H1 (cell line): ENCODE data around the gene MYLK. TPM values are rescaled to one million over a fixed set of nuclear protein-coding genes. Genes with fewer than 3 reads are reported as not detected.

Experiments used
- ATF3 ChIP-seq: IDR thresholded peaks from 2 replicates; pipeline ENCODE4 v1.6.1; 2011; ENCODE audit warnings: low read depth, mild to moderate bottlenecking, low read length; ENCODE audit not compliant: insufficient read depth
- EGR1 ChIP-seq: IDR thresholded peaks from 2 replicates; pipeline ENCODE4 v1.6.1; 2011; ENCODE audit warnings: low read depth, low read length, borderline replicate concordance
- HDAC6 ChIP-seq: IDR thresholded peaks from one replicate; pipeline ENCODE4 v1.7.1; 2012; ENCODE audit warnings: low read depth, mild to moderate bottlenecking, inconsistent platforms, low read length, moderate library complexity
- JUN ChIP-seq: IDR thresholded peaks from 2 replicates; pipeline ENCODE4 v1.6.1; 2011; ENCODE audit warnings: low read depth, mild to moderate bottlenecking, improper control_type of control experiment, low read length
- POU5F1 ChIP-seq: IDR thresholded peaks from 2 replicates; pipeline ENCODE4 v1.6.1; 2011; ENCODE audit warnings: low read depth, mild to moderate bottlenecking, low read length, moderate library complexity
- SIN3A ChIP-seq, 2 experiments: IDR thresholded peaks in 1 of 2; conservative IDR thresholded peaks in 1 of 2; 2 replicates each; pipeline ENCODE4 v1.6.1; 2011 to 2012; ENCODE audit warnings: low read length in 2 of 2, improper control_type of control experiment in 1 of 2, low read depth in 1 of 2, mild to moderate bottlenecking in 1 of 2
- polyA plus RNA-seq, 7 experiments: library from polyadenylated mRNA; depleted of rRNA in 3 of 7; stranded (reverse) in 5 of 7; unstranded in 2 of 7; fragments of >200 nt in 5 of 7; fragments of 200-250 nt in 2 of 7; gene quantifications; 1 replicate in 5 of 7; 2 replicates in 1 of 7; 4 replicates in 1 of 7; pipeline versions ENCODE4 v1.2.1 to v1.2.3, GENCODE V29; 2011 to 2013; ENCODE audit warnings: missing spikeins in 2 of 7, mixed read lengths in 2 of 7
- total RNA-seq: library from RNA; stranded (reverse); fragmentation: NEBNext Ultra II Directional; extraction: Animal tissue kit (Norgen Biotek cat#: 25700); gene quantifications from 2 replicates; pipeline ENCODE4 v1.2.1, GENCODE V29; 2021

MYLK gene
- total and polyA plus RNA-seq, 2 of the 8 experiments (the other 6 are each of a cell fraction or from before 2014, with no cell fraction given), result 11.6 to 21.3 TPM

DNA sequence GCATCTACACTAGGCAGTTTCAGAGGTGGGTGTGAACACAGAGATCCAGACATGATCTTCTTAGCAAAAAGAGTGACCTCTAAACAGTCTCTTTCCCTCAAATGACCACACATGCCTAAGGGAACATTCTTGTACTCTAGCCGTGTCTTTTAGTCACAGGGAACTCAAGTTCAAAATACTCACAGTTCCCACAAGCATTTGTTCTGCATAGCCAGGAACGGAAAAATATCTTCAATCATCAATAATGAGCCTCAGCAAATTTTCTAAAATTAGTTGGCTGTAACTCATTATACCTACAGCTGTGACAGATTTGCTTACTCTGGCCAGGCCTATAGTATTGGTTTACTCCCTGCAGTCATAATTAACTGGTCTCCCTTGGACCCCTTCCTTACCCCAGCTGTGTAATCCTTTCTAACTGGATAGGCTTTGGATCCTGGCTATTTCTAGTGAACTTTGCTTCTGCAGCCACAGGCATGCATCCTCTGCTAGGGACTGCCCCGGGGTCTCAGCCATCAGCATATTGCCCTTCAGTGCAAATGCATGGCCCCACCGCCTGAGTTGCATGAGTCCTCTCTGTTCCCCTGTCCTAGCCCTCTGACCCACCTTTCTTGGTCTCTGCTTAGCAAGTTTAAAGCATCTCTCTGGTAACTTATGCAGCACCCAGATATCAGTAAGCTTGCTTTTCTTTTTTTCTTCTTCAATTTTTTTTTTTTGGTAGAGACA is 243.2 kb downstream of the MYLK start (continued):
- no peak for TF ChIP-seq HDAC6
- TF ChIP-seq EGR1, result no peak
- TF ChIP-seq POU5F1, result no peak
- no peak for TF ChIP-seq JUN
- no peak for TF ChIP-seq ATF3
- no peak for TF ChIP-seq SIN3A (conservative IDR thresholded peaks at IDR 0.05 in 1 of 2, IDR thresholded peaks at IDR 0.05 in 1 of 2; ENCODE audit: low read depth in 1 of 2, low read length in 2 of 2)
- TF ChIP-seq, all 59 proteins: peak for 0
